T-cell (primary cell): ENCODE data around the gene LBHD1. TPM values are rescaled to one million over a fixed set of nuclear protein-coding genes. Genes with fewer than 3 reads are reported as not detected.

Experiments used
- ATAC-seq, 4 experiments: fragments of 200-7000 bp in 3 of 4; fragments of 150-1000 bp in 1 of 4; cut with Tn5 transposase; replicated peaks in 1 of 4; 1 replicate in 3 of 4; 2 replicates in 1 of 4; pipeline ENCODE4 v1.10.0; 2021; ENCODE audit warnings: moderate library complexity in 3 of 4, mild to moderate bottlenecking in 2 of 4, moderate number of reproducible peaks in 1 of 4
- CTCF ChIA-PET, 2 donors: fragments of 300-600 bp; sonication (Branson Sonifier 250); formaldehyde crosslinking; loops; one replicate each; lab custom pipeline; 2022; ENCODE audit warnings: antibody characterized with exemption in 2 of 2; lab: Charles Lee
- POLR2A ChIA-PET, 2 donors: fragments of 300-600 bp; sonication (Branson Sonifier 250); formaldehyde crosslinking; loops; one replicate each; lab custom pipeline; 2022; ENCODE audit warnings: antibody characterized with exemption in 2 of 2; lab: Charles Lee
- DNase-seq, 35 experiments: peaks; one replicate each; pipeline versions ENCODE4 v3.0.0 to v3.0.0-alpha.2; 2013 to 2023
- H3K27ac ChIP-seq: one replicate; pipeline ENCODE4 v1.5.1; 2013; ENCODE audit warnings: low read length
- H3K27me3 ChIP-seq, 2 experiments: replicated peaks in 1 of 2; 1 replicate in 1 of 2; 2 replicates in 1 of 2; pipeline versions ENCODE4 v1.6.1 to v1.7.0; 2013; ENCODE audit warnings: low read length in 1 of 2, mixed read lengths in 1 of 2; ENCODE audit not compliant: control insufficient read depth in 2 of 2, insufficient read depth in 2 of 2; ENCODE audit errors: extremely low read depth in 1 of 2
- H3K36me3 ChIP-seq, 2 donors: 1 replicate in 1 of 2; 2 replicates in 1 of 2; pipeline versions ENCODE4 v1.6.1 to v1.7.0; 2013; ENCODE audit warnings: low read length in 1 of 2; ENCODE audit not compliant: control insufficient read depth in 2 of 2, insufficient read depth in 1 of 2; ENCODE audit errors: extremely low read depth in 1 of 2
- H3K4me1 ChIP-seq, 2 experiments: 1 replicate in 1 of 2; 2 replicates in 1 of 2; pipeline versions ENCODE4 v1.6.1 to v1.7.0; 2013; ENCODE audit warnings: low read length in 2 of 2, mixed read lengths in 1 of 2; ENCODE audit not compliant: insufficient read depth in 2 of 2, control insufficient read depth in 1 of 2; ENCODE audit errors: extremely low read depth in 1 of 2
- H3K4me3 ChIP-seq, 2 donors: 1 replicate in 1 of 2; 2 replicates in 1 of 2; pipeline versions ENCODE4 v1.5.1 to v1.7.0; 2013; ENCODE audit warnings: mild to moderate bottlenecking in 2 of 2, low read length in 1 of 2, moderate library complexity in 1 of 2; ENCODE audit not compliant: control insufficient read depth in 1 of 2; ENCODE audit errors: extremely low read depth in 1 of 2
- H3K9me3 ChIP-seq: 2 replicates; pipeline ENCODE4 v1.7.0; 2013
- H3K27ac Mint-ChIP-seq, 2 donors: one replicate each; pipeline ENCODE4 v1.8.0; 2020 to 2021; ENCODE audit warnings: mild to moderate bottlenecking in 2 of 2, mixed read lengths in 2 of 2
- H3K27me3 Mint-ChIP-seq, 2 donors: one replicate each; pipeline ENCODE4 v1.8.0; 2021 to 2022; ENCODE audit warnings: mixed read lengths in 2 of 2
- H3K36me3 Mint-ChIP-seq: one replicate; pipeline ENCODE4 v1.8.0; 2021; ENCODE audit warnings: mixed read lengths
- H3K4me1 Mint-ChIP-seq, 3 donors: one replicate each; pipeline ENCODE4 v1.8.0; 2020 to 2022; ENCODE audit warnings: mixed read lengths in 3 of 3, mild to moderate bottlenecking in 1 of 3
- H3K4me3 Mint-ChIP-seq, 3 donors: one replicate each; pipeline ENCODE4 v1.8.0; 2020 to 2022; ENCODE audit warnings: mild to moderate bottlenecking in 3 of 3, mixed read lengths in 3 of 3, moderate library complexity in 3 of 3
- H3K9me3 Mint-ChIP-seq, 3 donors: one replicate each; pipeline ENCODE4 v1.8.0; 2020 to 2022; ENCODE audit warnings: mixed read lengths in 3 of 3
- whole genome bisulfite sequencing: methylation state at CpG from one replicate; pipeline ENCODE4 v1.1.5; 2013; ENCODE audit warnings: missing lambda C conversion rate; ENCODE audit not compliant: insufficient coverage; 5-methylcytosine and 5-hydroxymethylcytosine counted together
- total RNA-seq, 35 experiments: library from RNA in 6 of 35; stranded (reverse) in 6 of 35; fragments of 120-200 nt in 1 of 35; gene quantifications; one replicate each; pipeline versions ENCODE4 v1.2.1 to v1.2.4 and lab custom pipeline; 2013 to 2026

LBHD1 gene
- total RNA-seq, 5 donors from 2014 or later (not counting 1 experiment from before 2014, with no cell fraction given) = 15.5 to 24.7 (median 20.7) TPM

- Mint-ChIP-seq H3K27ac (no peak within 1 kb of the TSS), H3K9me3 (no peaks in the 10 kb centered on the region), H3K4me3 (no peak within 1 kb of the TSS), H3K4me1 (peaks cover under 1 to 3% (median under 1%) of the 10 kb centered on the region in 3 donors), H3K27me3 (peaks cover 5 to 9% of the 10 kb centered on the region in 2 donors), H3K36me3 (peaks cover 26% of the 10 kb centered on the region)
- Histone ChIP-seq H3K27me3 (peaks cover 2 to 17% of the 10 kb centered on the region in 2 experiments), H3K36me3 (peaks cover 18 to 27% of the 10 kb centered on the region in 2 donors), H3K9me3 (no peaks in the 10 kb centered on the region), H3K4me3 (no peak within 1 kb of the TSS), H3K27ac (no peak within 1 kb of the TSS), H3K4me1 (peaks cover 0 to 9% of the 10 kb centered on the region in 2 experiments)
- WGBS = no CpG with 5 or more reads among the region's 11 CpGs
- POLR2A ChIA-PET = interaction anchor here (0.5 to 1.0 kb wide), 3 partner anchors 16 to 247 kb away, joined by 3 to 4 read pairs (median 3); partner anchors contain the start of genes C11orf98 (in 1 of the 2) and CSKMT (in 1 of the 2)
- ATAC-seq (no peak), DNase-seq (no peak)
- CTCF ChIA-PET = interaction anchor here in 1 of 2 donors (0.6 kb wide), 1 partner anchor 15 kb away, joined by 5 read pairs; no protein-coding TSS in a partner anchor
These were observed 17.5 kb upstream of the LBHD1 start, which contains the start of gene LRRN4CL for GRCh38 chr11:62689421-62690183. LRRN4CL (minus strand) TSS chr11:62689530; CDS start chr11:62688508, 1,022 bp downstream.

- Histone ChIP-seq H3K27ac (no peak overlapping the region), H3K4me3 (no peak overlapping the region), H3K36me3 (peaks cover 17 to 27% of the 10 kb centered on the region in 2 donors), H3K27me3 (peaks cover 2 to 17% of the 10 kb centered on the region in 2 experiments), H3K4me1 (peaks cover 0 to 6% of the 10 kb centered on the region in 2 experiments), H3K9me3 (no peaks in the 10 kb centered on the region)
- Mint-ChIP-seq H3K36me3 (peaks cover 26% of the 10 kb centered on the region), H3K4me1 (no peaks in the 10 kb centered on the region), H3K27ac (no peak overlapping the region), H3K4me3 (no peak overlapping the region), H3K9me3 (no peaks in the 10 kb centered on the region), H3K27me3 (peaks cover 5 to 9% of the 10 kb centered on the region in 2 donors)
- CTCF ChIA-PET = interaction anchor here in 1 of 2 donors (0.6 kb wide), 1 partner anchor 12 kb away, joined by 3 read pairs; no protein-coding TSS in a partner anchor
- ATAC-seq (no peak), DNase-seq (no peak)
- POLR2A ChIA-PET = no interaction called here
- WGBS = 100% methylated on average over 1 of the region's 1 CpG
These were observed 16.4 kb upstream of the LBHD1 start for GRCh38 chr11:62688491-62688890.

GRCh38 chr11:62687508-62688396 lies 15.7 kb upstream of the LBHD1 start:
- H3K27me3 ChIP-seq = peaks cover 2 to 17% of the 10 kb centered on the region in 2 experiments
- H3K4me3 ChIP-seq = no peak overlapping the region
- Mint-ChIP-seq H3K4me1 (no peaks in the 10 kb centered on the region), H3K27me3 (peaks cover 5 to 9% of the 10 kb centered on the region in 2 donors), H3K36me3 (peaks cover 23% of the 10 kb centered on the region), H3K27ac (no peak overlapping the region), H3K9me3 (no peaks in the 10 kb centered on the region), H3K4me3 (no peak overlapping the region)
- POLR2A ChIA-PET = no interaction called here
- DNase-seq (no peak), ATAC-seq (peak in 1 of 4 experiments; percentile 9)
- peaks cover 13 to 27% of the 10 kb centered on the region in 2 donors for H3K36me3 ChIP-seq
- 54% methylated on average over 74 of the region's 74 CpGs for WGBS
- CTCF ChIA-PET = no interaction called here
- H3K9me3 ChIP-seq = no peaks in the 10 kb centered on the region
- H3K27ac ChIP-seq = no peak overlapping the region
- peaks cover 0 to 6% of the 10 kb centered on the region in 2 experiments for H3K4me1 ChIP-seq

- 84% methylated on average over 4 of the region's 7 CpGs for WGBS
- H3K4me1 ChIP-seq = peaks cover 10 to 24% of the 10 kb centered on the region in 2 experiments
- H3K4me3 Mint-ChIP-seq = no peak overlapping the region
- peaks cover 0 to 6% of the 10 kb centered on the region in 2 donors for H3K36me3 ChIP-seq
- H3K36me3 Mint-ChIP-seq = peaks cover 7% of the 10 kb centered on the region
- peaks cover 22 to 24% (median 24%) of the 10 kb centered on the region in 3 donors for H3K4me1 Mint-ChIP-seq
- no peak overlapping the region for H3K4me3 ChIP-seq
- H3K27ac ChIP-seq = no peak overlapping the region
- POLR2A ChIA-PET = no interaction called here
- H3K9me3 Mint-ChIP-seq = no peaks in the 10 kb centered on the region
- DNase-seq = no peak
- no peak for ATAC-seq
- peaks cover 0 to 8% of the 10 kb centered on the region in 2 experiments for H3K27me3 ChIP-seq
- no peak overlapping the region for H3K27ac Mint-ChIP-seq
- CTCF ChIA-PET = interaction anchor here in 1 of 2 donors (0.6 kb wide), 1 partner anchor 19 kb away, joined by 3 read pairs; no protein-coding TSS in a partner anchor
- H3K9me3 ChIP-seq = no peaks in the 10 kb centered on the region
- H3K27me3 Mint-ChIP-seq = peaks cover 0 to 5% of the 10 kb centered on the region in 2 donors
These were observed 10.5 kb upstream of the LBHD1 start for GRCh38 chr11:62682518-62682917.

GRCh38 chr11:62680825-62681240 lies 8.8 kb upstream of the LBHD1 start:
- DNase-seq (peak in 23 of 35 experiments; percentile 11 to 70 (median 29)), ATAC-seq (peak; percentile 74 to 81 (median 77))
- H3K27me3 ChIP-seq = no peaks in the 10 kb centered on the region
- H3K36me3 ChIP-seq = peaks cover 0 to 15% of the 10 kb centered on the region in 2 donors
- no peaks in the 10 kb centered on the region for H3K9me3 ChIP-seq
- 55% methylated on average over 1 of the region's 4 CpGs for WGBS
- ChIA-PET POLR2A (interaction anchor here (0.6 to 1.7 kb wide), 5 partner anchors 9 to 112 kb away, joined by 3 to 21 read pairs (median 4); partner anchors contain the start of genes LBHD1 (in 2 of the 2), UQCC3 (in 2 of the 2), C11orf98 (in 1 of the 2) and CSKMT (in 1 of the 2)), CTCF (interaction anchor here (0.6 to 2.2 kb wide), 11 partner anchors 13 to 881 kb away, joined by 3 to 8 read pairs (median 3); partner anchors contain the start of genes C11orf98 (in 1 of the 2), CSKMT (in 1 of the 2), HNRNPUL2 (in 1 of the 2) and TUT1 (in 1 of the 2))
- H3K4me3 ChIP-seq = no peak overlapping the region
- peak overlapping the region; percentile 49 to 53 (median 49) for H3K4me3 Mint-ChIP-seq
- no peaks in the 10 kb centered on the region for H3K27me3 Mint-ChIP-seq
- H3K4me1 Mint-ChIP-seq = peaks cover 34 to 36% (median 36%) of the 10 kb centered on the region in 3 donors
- H3K27ac Mint-ChIP-seq = peak overlapping the region; percentile 75 to 77
- H3K9me3 Mint-ChIP-seq = no peaks in the 10 kb centered on the region
- H3K27ac ChIP-seq = no peak overlapping the region
- H3K36me3 Mint-ChIP-seq = peaks cover 20% of the 10 kb centered on the region
- H3K4me1 ChIP-seq = peaks cover 12 to 25% of the 10 kb centered on the region in 2 experiments
